Common myeloid progenitor, CD34-positive (primary cell): Measurements from ENCODE around the gene RAB30.

Experiments
- CTCF ChIA-PET: fragments of 350-600 bp; sonication (Branson Sonifier 250); formaldehyde crosslinking; loops from one replicate; lab custom pipeline; 2021; ENCODE audit warnings: antibody characterized with exemption; lab: Charles Lee
- POLR2A ChIA-PET: fragments of 350-600 bp; sonication (Branson Sonifier 250); formaldehyde crosslinking; loops from one replicate; lab custom pipeline; 2021; ENCODE audit warnings: antibody characterized with exemption; lab: Charles Lee
- DNase-seq, 3 donors: peaks; one replicate each; pipeline versions ENCODE4 v3.0.0 to v3.0.0-alpha.2; 2013
- H3K27ac ChIP-seq, 2 experiments: 1 replicate in 1 of 2; 2 replicates in 1 of 2; pipeline ENCODE4 v1.7.0; 2013; ENCODE audit warnings: inconsistent platforms in 2 of 2, low read length in 2 of 2, mild to moderate bottlenecking in 2 of 2, low read depth in 1 of 2, moderate library complexity in 1 of 2; ENCODE audit not compliant: severe bottlenecking in 2 of 2, insufficient read depth in 1 of 2, poor library complexity in 1 of 2
- H3K27me3 ChIP-seq, 5 experiments: replicated peaks in 2 of 5; 1 replicate in 3 of 5; 2 replicates in 2 of 5; pipeline versions ENCODE4 v1.6.1 to v1.7.0; 2013; ENCODE audit warnings: low read length in 4 of 5, mild to moderate bottlenecking in 2 of 5, moderate library complexity in 2 of 5, inconsistent platforms in 1 of 5; ENCODE audit not compliant: insufficient read depth in 5 of 5, control insufficient read depth in 4 of 5
- H3K36me3 ChIP-seq, 4 experiments: 1 replicate in 2 of 4; 2 replicates in 2 of 4; pipeline versions ENCODE4 v1.6.1 to v1.7.0; 2013; ENCODE audit warnings: low read length in 3 of 4, control low read depth in 1 of 4, mild to moderate bottlenecking in 1 of 4; ENCODE audit not compliant: control insufficient read depth in 4 of 4, insufficient read depth in 4 of 4
- H3K4me1 ChIP-seq, 4 experiments: 1 replicate in 3 of 4; 2 replicates in 1 of 4; pipeline versions ENCODE4 v1.6.1 to v1.7.1; 2013; ENCODE audit warnings: low read length in 3 of 4, mild to moderate bottlenecking in 3 of 4, control low read depth in 1 of 4, inconsistent platforms in 1 of 4, moderate library complexity in 1 of 4; ENCODE audit not compliant: control insufficient read depth in 4 of 4, insufficient read depth in 4 of 4; ENCODE audit errors: control extremely low read depth in 1 of 4
- H3K4me3 ChIP-seq, 7 experiments: 1 replicate in 4 of 7; 2 replicates in 3 of 7; pipeline versions ENCODE4 v1.5.1 to v1.7.0; 2013; ENCODE audit warnings: mild to moderate bottlenecking in 7 of 7, low read length in 6 of 7, moderate library complexity in 6 of 7, inconsistent platforms in 2 of 7, low read depth in 2 of 7, control low read depth in 1 of 7; ENCODE audit not compliant: insufficient read depth in 4 of 7, control insufficient read depth in 1 of 7; ENCODE audit errors: extremely low read depth in 1 of 7
- H3K9me3 ChIP-seq, 5 experiments: 1 replicate in 4 of 5; 2 replicates in 1 of 5; pipeline versions ENCODE4 v1.6.1 to v1.7.1; 2013; ENCODE audit warnings: low read length in 4 of 5, mild to moderate bottlenecking in 2 of 5, inconsistent platforms in 1 of 5, low read depth in 1 of 5, moderate library complexity in 1 of 5; ENCODE audit not compliant: control insufficient read depth in 4 of 5, insufficient read depth in 2 of 5; ENCODE audit errors: control extremely low read depth in 1 of 5
- WGBS: methylation state at CpG from one replicate; pipeline ENCODE4 v1.1.5; 2013; ENCODE audit not compliant: insufficient coverage; 5-methylcytosine and 5-hydroxymethylcytosine counted together

RAB30 gene

DNA sequence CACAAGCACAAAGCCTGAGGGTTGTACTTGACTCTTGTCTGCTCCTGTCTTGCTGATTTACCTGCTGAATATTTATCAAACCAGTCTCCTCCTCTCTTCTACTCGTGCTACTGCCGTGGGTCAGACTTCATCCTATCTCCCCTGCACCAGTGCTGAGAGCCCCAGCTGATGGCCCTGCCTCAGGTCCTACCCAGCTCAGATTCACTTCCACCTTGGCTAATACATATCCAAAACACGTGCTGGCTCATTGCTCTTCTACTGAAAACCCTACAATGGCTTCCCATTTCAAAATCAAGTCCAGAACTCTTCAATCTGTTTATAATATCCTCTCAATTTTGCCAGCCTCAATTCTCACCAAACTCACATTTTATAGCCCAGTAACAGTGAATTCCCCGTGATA, 48.3 kb downstream of the RAB30 start:
- H3K36me3 ChIP-seq = no peaks in the 10 kb centered on the region
- CTCF ChIA-PET = no interaction called here
- H3K4me1 ChIP-seq = peaks cover 0 to 2% (median 0%) of the 10 kb centered on the region in 4 experiments
- 100% methylated on average over 4 of the region's 4 CpGs for WGBS
- no peak overlapping the region for H3K4me3 ChIP-seq
- no peaks in the 10 kb centered on the region for H3K9me3 ChIP-seq
- POLR2A ChIA-PET = no interaction called here
- peaks cover 0 to 4% (median 0%) of the 10 kb centered on the region in 5 experiments for H3K27me3 ChIP-seq
- H3K27ac ChIP-seq = no peak overlapping the region
- DNase-seq = no peak

DNA sequence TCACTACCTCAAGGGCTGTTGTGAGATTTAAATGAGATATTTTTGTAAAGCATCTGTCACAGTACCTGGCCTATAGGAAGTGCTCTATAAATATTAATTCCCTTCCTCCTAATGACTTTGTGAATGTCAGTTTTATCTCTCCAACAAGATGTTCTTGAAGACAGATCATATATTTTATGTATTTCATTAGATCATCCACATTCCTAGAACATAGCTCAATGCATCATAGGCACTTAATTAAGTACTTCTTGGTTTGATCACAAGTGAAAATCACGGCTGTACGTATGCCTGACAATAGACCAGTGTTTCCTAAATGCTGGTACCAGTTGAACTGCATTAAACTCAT, 49.9 kb downstream of the RAB30 start:
- CTCF ChIA-PET = interaction anchor here (1.1 to 1.4 kb wide), 2 partner anchors 10 to 20 kb away, joined by 3 to 4 read pairs; no protein-coding TSS in a partner anchor
- no peak overlapping the region for H3K4me3 ChIP-seq
- no peaks in the 10 kb centered on the region for H3K36me3 ChIP-seq
- POLR2A ChIA-PET = no interaction called here
- DNase-seq = no peak
- H3K27ac ChIP-seq = no peak overlapping the region
- H3K4me1 ChIP-seq = peaks cover 0 to 2% (median 0%) of the 10 kb centered on the region in 4 experiments
- no CpG with 5 or more reads among the region's 2 CpGs for WGBS
- no peaks in the 10 kb centered on the region for H3K9me3 ChIP-seq
- peaks cover 0 to 4% (median 0%) of the 10 kb centered on the region in 5 experiments for H3K27me3 ChIP-seq

DNA sequence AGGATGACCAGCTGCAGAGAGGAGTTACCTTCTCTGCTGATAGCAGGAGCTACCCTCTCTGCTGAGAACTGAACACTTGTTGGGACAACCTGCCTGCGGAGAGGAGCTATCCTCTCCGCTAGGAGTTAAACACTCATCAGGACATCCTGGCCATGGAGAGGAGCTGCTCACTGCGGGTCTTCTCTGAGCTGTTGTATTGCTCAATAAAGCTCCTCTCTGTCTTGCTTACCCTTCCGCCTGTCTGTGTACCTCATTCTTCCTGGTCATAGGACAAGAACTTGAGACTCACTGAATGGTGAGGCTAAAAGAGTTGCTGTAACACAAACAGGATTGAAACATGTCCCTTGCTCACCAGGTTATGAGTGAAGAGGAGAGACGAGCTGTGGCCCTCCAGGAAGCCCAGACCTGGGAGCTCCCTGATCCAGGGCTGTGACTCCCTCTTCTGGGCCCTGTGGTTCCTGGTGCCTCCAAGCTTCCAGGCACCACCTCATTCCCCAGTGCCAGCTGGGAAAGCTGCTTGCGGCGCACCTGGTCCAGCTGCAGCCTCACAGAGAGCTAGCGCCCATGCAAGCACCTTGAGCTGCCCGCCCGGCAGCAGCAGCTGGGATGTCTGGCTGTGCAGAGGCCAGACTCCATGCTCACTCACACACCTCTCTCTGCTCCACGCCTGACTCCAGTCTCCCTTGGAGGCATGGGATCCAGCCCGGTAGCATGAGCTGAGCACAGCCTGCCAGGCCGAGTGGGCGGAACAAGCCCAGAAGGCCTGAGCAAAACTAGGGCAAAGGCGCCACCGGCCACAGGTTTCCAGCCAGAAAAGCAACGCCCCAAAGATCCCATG, 50.5 kb downstream of the RAB30 start:
- no peaks in the 10 kb centered on the region for H3K9me3 ChIP-seq
- POLR2A ChIA-PET = no interaction called here
- no peak for DNase-seq
- CTCF ChIA-PET = interaction anchor here (1.1 to 1.6 kb wide), 3 partner anchors 11 to 20 kb away, joined by 3 to 4 read pairs (median 4); no protein-coding TSS in a partner anchor
- H3K4me1 ChIP-seq = peaks cover 0 to 2% (median 0%) of the 10 kb centered on the region in 4 experiments
- WGBS = 96% methylated on average over 11 of the region's 17 CpGs
- no peak overlapping the region for H3K27ac ChIP-seq
- no peak overlapping the region for H3K4me3 ChIP-seq
- peaks cover 0 to 4% (median 0%) of the 10 kb centered on the region in 5 experiments for H3K27me3 ChIP-seq
- no peaks in the 10 kb centered on the region for H3K36me3 ChIP-seq

DNA sequence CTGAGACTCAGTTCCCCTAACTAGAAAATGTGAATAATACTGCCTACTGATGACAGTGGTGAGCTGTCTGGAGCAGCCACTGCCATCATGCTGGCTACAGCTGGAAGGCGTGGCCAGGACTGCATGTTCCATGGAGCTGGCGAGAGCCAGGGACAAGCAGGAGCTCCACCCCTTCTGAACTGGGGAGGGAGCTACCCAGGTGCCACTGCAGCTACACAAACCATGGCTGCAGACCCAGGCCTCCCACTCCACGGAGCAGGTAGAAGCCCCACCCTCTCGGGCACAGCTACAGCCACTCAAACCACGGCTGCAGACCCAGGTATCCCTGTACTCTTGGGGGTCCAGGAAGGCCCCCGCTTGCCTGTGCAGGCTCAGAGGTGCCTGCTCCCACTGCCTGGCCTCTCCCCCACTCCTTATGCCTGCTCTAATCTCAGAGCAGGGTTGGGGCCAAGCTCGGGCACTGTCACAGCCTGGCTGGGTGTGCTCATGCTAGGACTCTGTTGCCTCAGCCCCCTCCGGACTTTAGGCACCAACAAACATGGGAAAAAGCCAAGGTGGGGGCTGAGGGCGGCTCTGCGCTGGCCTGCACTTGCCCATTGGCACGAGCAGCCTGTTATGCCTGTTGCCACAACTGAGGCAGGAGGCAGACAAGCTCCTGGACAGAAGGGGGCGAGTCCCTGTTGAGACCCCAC, 51.7 kb downstream of the RAB30 start:
- Histone ChIP-seq H3K27ac (no peak overlapping the region), H3K27me3 (peaks cover 0 to 4% (median 0%) of the 10 kb centered on the region in 5 experiments), H3K9me3 (no peaks in the 10 kb centered on the region), H3K4me3 (no peak overlapping the region), H3K36me3 (no peaks in the 10 kb centered on the region), H3K4me1 (peaks cover 0 to 2% (median 0%) of the 10 kb centered on the region in 4 experiments)
- ChIA-PET POLR2A (no interaction called here), CTCF (interaction anchor here (1.2 to 1.6 kb wide), 2 partner anchors 13 to 21 kb away, joined by 4 read pairs; no protein-coding TSS in a partner anchor)
- WGBS = over 99% methylated on average over 12 of the region's 12 CpGs
- DNase-seq = no peak

DNA sequence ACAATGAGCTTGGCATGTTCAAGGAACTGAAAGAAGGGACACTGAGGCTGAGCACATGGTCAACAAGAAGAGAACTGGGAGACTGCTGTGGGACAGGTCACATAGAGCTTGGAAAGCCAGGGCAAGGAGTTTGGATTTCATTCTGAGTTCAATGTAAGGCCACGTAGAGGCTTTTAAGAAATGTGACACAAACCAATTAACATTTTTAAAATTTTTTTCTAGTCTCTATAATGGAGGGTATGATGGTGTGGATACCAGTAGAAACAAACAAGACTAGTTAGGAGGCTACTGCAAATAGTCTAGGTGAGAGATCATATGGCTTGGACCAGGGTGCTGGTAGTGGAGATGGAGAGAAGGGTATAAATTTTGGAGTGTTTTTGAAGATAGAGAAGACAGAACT, 56.7 kb downstream of the RAB30 start:
- no peaks in the 10 kb centered on the region for H3K36me3 ChIP-seq
- no peak for DNase-seq
- ChIA-PET CTCF (no interaction called here), POLR2A (no interaction called here)
- peaks cover 0 to 1% (median 0%) of the 10 kb centered on the region in 5 experiments for H3K27me3 ChIP-seq
- no peak overlapping the region for H3K27ac ChIP-seq
- peaks cover 0 to 2% (median 0%) of the 10 kb centered on the region in 5 experiments for H3K9me3 ChIP-seq
- H3K4me1 ChIP-seq = no peaks in the 10 kb centered on the region
- no peak overlapping the region for H3K4me3 ChIP-seq
- no CpG with 5 or more reads among the region's 1 CpG for WGBS

DNA sequence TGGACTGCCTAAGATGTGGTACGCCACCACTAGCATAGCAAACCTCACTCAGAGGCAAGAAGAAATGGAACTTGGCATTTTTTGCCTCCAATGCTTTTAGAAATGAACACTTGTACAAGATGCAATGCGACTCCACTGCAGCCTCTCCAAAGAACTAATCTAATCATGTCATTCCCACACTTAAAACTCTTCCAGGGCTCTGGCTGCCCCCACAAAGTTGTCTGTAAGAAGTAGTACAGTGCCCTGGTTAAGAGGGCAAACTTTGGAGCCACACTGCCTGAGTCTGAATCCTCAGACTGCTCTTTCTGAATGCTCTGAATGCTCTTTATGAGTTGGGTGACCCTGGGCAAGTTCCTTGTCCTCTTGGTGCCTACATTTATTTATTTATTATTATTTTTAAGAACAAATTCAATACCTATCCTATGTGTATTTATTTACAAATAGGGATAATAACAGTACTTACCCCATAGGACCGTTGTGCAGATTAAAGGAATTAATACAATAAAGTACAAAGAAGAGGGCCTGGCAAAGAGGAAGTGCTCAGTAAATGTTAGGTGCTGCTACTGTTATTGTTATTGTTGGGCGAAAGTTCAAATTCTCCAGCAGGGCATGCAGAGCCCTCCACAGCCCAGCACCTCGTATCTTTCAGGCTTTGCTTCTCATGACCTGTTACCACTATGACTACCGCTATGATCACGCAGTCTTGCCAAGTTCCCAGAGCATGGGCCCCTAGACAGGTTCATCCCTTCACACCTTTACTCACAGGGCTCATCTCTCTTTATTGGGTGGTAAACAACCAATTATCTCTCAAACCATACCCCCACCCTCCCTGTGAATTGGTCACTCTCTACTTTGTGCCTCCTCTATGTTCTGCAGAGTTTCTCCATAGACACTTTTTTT, 59.3 kb downstream of the RAB30 start:
- CTCF ChIA-PET = no interaction called here
- Histone ChIP-seq H3K27me3 (peaks cover 0 to 1% (median 0%) of the 10 kb centered on the region in 5 experiments), H3K36me3 (no peaks in the 10 kb centered on the region), H3K9me3 (peaks cover 0 to 2% (median 0%) of the 10 kb centered on the region in 5 experiments), H3K27ac (no peak overlapping the region), H3K4me3 (no peak overlapping the region), H3K4me1 (peaks cover 2 to 7% (median 4%) of the 10 kb centered on the region in 4 experiments)
- WGBS = 87% methylated on average over 6 of the region's 7 CpGs
- no peak for DNase-seq
- POLR2A ChIA-PET = no interaction called here
